Stimulated activated CD4-positive, alpha-beta T cell treated with anti-CD3 and anti-CD28 coated beads, Interleukin-15, amount 100 ng/mL, for 24 hours (primary cell): Measurements from ENCODE around the gene MCM3AP.
"Not testable (repeated sequence)": the region's sequence is repeated elsewhere in the genome, so short reads cannot be mapped to it uniquely, and the experiment has no call there.

Experiments
- DNase-seq: peaks from one replicate; pipeline ENCODE4 v3.0.0-alpha.2; 2020

The MCM3AP gene

GRCh38 chr21:46239817-46240325, 45.5 kb downstream of the MCM3AP start:
- no peak for DNase-seq

GRCh38 chr21:46237474-46237873, 47.9 kb downstream of the MCM3AP start:
- DNase-seq = no peak

GRCh38 chr21:46234436-46234950, 50.9 kb downstream of the MCM3AP start:
- DNase-seq = no peak

- DNase-seq = no peak
Observed at GRCh38 chr21:46229923-46230260, 55.5 kb downstream of the MCM3AP start.

- no peak for DNase-seq
Observed at GRCh38 chr21:46229133-46229922, 56.1 kb downstream of the MCM3AP start.

GRCh38 chr21:46228345-46229051, 56.9 kb downstream of the MCM3AP start, which contains the start of gene LSS:
Gene LSS, minus strand, starts transcription at chr21:46228774. Its CDS starts 29 bp downstream, at chr21:46228745.
- DNase-seq = peak; percentile 98

GRCh38 chr21:46227811-46228344, 57.5 kb downstream of the MCM3AP start:
- no peak for DNase-seq

- DNase-seq = no peak
Observed at GRCh38 chr21:46226920-46227599, 58.4 kb downstream of the MCM3AP start.

- DNase-seq = no peak
Observed at GRCh38 chr21:46226146-46226545, 59.3 kb downstream of the MCM3AP start.

- not testable (repeated sequence) for DNase-seq
Observed at GRCh38 chr21:46223661-46224060, 61.8 kb downstream of the MCM3AP start.

GRCh38 chr21:46223217-46223616, 62.2 kb downstream of the MCM3AP start:
- DNase-seq = no peak

GRCh38 chr21:46222436-46223116, 62.8 kb downstream of the MCM3AP start:
- no peak for DNase-seq

GRCh38 chr21:46221664-46222435, 63.6 kb downstream of the MCM3AP start:
- no peak for DNase-seq

GRCh38 chr21:46220847-46221246, 64.6 kb downstream of the MCM3AP start:
- DNase-seq = no peak

- no peak for DNase-seq
Observed at GRCh38 chr21:46220275-46220810, 65.1 kb downstream of the MCM3AP start.

- no peak for DNase-seq
Observed at GRCh38 chr21:46219591-46220239, 65.7 kb downstream of the MCM3AP start.

GRCh38 chr21:46218906-46219590, 66.4 kb downstream of the MCM3AP start:
- DNase-seq = no peak

- DNase-seq = no peak
Observed at GRCh38 chr21:46217511-46218196, 67.8 kb downstream of the MCM3AP start.

GRCh38 chr21:46216132-46216747, 69.2 kb downstream of the MCM3AP start:
- no peak for DNase-seq
